Nephron (organoid): ENCODE measurements around the gene HOXA4.

Experiments used
- H3K27ac Mint-ChIP-seq, 3 experiments: 2 replicates each; pipeline ENCODE4 v1.8.0; 2020; ENCODE audit warnings: mixed read lengths in 3 of 3, mild to moderate bottlenecking in 2 of 3, moderate library complexity in 1 of 3
- H3K27me3 Mint-ChIP-seq: 2 replicates; pipeline ENCODE4 v1.8.0; 2021; ENCODE audit warnings: low read depth, mild to moderate bottlenecking, moderate library complexity, mixed read lengths
- H3K36me3 Mint-ChIP-seq: 2 replicates; pipeline ENCODE4 v1.8.0; 2020; ENCODE audit warnings: low read depth, mixed read lengths
- H3K4me1 Mint-ChIP-seq: 2 replicates; pipeline ENCODE4 v1.8.0; 2020; ENCODE audit warnings: mixed read lengths
- H3K4me3 Mint-ChIP-seq, 3 experiments: 2 replicates each; pipeline ENCODE4 v1.8.0; 2020; ENCODE audit warnings: mild to moderate bottlenecking in 3 of 3, mixed read lengths in 3 of 3, moderate library complexity in 2 of 3
- H3K9me3 Mint-ChIP-seq: 2 replicates; pipeline ENCODE4 v1.8.0; 2020; ENCODE audit warnings: mixed read lengths
- TF ChIP-seq, protein P1 (sequence below), 3 experiments: fragments of 200-600 bp; sonication (generic); IDR thresholded peaks; one replicate each; pipeline ENCODE4 v1.5.0; 2021; ENCODE audit warnings: antibody characterized with exemption in 3 of 3; ENCODE audit not compliant: unreplicated experiment in 3 of 3

HOXA4 gene

DNA sequence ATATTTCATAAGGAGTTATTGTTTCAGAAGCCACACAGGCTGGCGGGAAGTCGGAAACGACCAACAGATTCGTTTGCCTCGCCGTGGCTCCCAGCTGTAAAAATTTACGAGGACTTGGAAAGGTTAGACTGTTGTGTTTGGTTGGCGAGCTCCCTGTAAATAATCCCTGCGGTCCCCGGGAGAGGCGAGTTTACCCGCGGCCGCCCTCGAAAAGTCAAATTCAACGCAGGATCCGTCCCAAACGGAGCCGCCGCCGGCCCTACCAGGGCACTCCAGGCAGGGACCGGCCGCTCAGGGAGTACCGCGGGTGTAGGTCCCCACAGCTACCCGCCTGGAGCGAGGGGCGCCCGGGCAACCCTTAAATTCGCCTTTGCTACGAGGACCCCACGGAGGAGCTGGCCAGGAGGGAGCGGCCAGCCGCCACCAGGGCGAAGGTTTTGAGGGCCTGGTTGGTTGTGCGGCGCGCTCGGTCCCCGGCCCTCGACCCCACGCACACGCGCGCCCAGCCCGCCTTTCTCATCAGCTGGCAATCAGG lies 35.5 kb upstream of the HOXA4 start:
- Mint-ChIP-seq H3K4me3 (peak overlapping the region; percentile 92 to 95 (median 93)), H3K27ac (peak overlapping the region; percentile 99 to 100 (median 99))

DNA sequence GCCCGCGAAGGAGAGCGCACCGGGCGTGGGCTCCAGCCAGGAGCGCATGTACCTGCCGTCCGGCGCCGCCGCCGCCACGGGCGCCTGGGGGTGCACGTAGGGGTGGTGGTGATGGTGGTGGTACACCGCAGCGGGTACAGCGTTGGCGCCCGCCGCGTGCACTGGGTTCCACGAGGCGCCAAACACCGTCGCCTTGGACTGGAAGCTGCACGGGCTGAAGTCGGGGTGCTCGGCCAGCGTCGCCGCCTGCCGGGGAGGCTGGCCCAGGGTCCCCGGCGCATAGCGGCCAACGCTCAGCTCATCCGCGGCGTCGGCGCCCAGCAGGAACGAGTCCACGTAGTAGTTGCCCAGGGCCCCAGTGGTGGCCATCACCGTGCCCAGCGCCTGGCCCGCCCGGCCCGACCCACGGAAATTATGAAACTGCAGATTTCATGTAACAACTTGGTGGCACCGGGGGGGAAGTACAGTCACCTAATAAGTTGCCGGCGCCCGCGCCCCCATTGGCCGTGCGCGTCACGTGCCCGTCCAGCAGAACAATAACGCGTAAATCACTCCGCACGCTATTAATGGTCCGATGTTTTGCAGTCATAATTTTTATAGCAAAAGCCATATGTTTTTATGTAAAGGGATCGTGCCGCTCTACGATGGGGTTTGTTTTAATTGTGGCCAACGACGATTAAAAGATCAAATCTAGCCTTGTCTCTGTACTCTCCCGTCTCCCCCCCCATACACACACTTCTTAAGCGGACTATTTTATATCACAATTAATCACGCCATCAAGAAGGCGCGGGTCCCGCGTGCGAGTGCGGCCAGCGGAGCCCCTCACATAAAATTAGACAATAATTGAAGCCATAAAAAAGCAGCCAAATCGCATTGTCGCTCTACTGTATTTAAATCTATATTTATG lies 34.8 kb upstream of the HOXA4 start, which contains the start of gene HOXA9:
Gene HOXA9, minus strand, starts transcription at position 449 of the 907 bp plus-strand sequence. Its CDS starts 80 bp downstream, at position 369.
- H3K27me3 Mint-ChIP-seq = peaks cover 5% of the 10 kb centered on the region
- peak within 1 kb of the TSS; percentile 99 to 100 (median 99) for H3K27ac Mint-ChIP-seq
- TF ChIP-seq, protein P1, sequence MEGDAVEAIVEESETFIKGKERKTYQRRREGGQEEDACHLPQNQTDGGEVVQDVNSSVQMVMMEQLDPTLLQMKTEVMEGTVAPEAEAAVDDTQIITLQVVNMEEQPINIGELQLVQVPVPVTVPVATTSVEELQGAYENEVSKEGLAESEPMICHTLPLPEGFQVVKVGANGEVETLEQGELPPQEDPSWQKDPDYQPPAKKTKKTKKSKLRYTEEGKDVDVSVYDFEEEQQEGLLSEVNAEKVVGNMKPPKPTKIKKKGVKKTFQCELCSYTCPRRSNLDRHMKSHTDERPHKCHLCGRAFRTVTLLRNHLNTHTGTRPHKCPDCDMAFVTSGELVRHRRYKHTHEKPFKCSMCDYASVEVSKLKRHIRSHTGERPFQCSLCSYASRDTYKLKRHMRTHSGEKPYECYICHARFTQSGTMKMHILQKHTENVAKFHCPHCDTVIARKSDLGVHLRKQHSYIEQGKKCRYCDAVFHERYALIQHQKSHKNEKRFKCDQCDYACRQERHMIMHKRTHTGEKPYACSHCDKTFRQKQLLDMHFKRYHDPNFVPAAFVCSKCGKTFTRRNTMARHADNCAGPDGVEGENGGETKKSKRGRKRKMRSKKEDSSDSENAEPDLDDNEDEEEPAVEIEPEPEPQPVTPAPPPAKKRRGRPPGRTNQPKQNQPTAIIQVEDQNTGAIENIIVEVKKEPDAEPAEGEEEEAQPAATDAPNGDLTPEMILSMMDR (IDR thresholded peaks at IDR 0.05; ENCODE audit: unreplicated experiment in 3 of 3) = no peak
- H3K9me3 Mint-ChIP-seq = no peaks in the 10 kb centered on the region
- peaks cover 69% of the 10 kb centered on the region for H3K36me3 Mint-ChIP-seq
- peaks cover 12% of the 10 kb centered on the region for H3K4me1 Mint-ChIP-seq
- H3K4me3 Mint-ChIP-seq = peak within 1 kb of the TSS; percentile 92 to 95 (median 93)

More for the DNA sequence above, 35.5 kb upstream of the HOXA4 start:
- Mint-ChIP-seq H3K4me1 (peaks cover 18% of the 10 kb centered on the region), H3K9me3 (no peaks in the 10 kb centered on the region), H3K36me3 (peaks cover 76% of the 10 kb centered on the region), H3K27me3 (peaks cover 5% of the 10 kb centered on the region)
- TF ChIP-seq, protein P1 (IDR thresholded peaks at IDR 0.05; ENCODE audit: unreplicated experiment in 3 of 3) = no peak

DNA sequence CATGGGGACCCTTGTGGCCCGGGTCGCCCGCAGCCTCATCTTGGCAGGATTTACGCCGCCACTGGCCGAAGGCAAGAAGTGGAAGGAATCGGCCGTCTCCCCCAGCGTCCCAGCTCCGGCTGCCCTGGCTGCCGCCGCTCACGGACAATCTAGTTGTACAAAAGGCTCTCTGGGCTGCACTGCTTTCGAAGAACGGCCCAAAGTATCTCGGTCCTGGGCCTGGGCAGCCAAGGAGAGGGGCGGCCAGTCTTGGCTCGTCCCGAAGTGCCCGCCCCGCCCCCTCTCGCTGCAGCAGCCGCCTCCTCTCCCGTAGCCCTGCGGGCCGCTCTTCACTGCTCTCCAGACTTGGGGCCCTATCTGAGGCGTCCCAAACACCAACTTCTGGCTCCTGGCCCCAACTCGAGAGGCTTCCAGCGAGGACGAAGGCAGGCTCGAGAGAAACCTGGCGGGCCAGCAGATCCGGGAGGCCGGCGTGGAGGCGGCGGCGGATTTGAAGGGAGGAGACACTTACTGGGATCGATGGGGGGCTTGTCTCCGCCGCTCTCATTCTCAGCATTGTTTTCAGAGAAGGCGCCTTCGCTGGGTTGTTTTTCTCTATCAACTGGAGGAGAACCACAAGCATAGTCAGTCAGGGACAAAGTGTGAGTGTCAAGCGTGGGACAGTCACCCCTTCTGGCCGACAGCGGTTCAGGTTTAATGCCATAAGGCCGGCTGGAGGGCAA lies 34.0 kb upstream of the HOXA4 start:
- Mint-ChIP-seq H3K27ac (peak overlapping the region; percentile 99 to 100 (median 99)), H3K4me1 (peaks cover 14% of the 10 kb centered on the region), H3K9me3 (no peaks in the 10 kb centered on the region), H3K27me3 (peaks cover 5% of the 10 kb centered on the region), H3K4me3 (peak overlapping the region; percentile 92 to 95 (median 93)), H3K36me3 (peaks cover 63% of the 10 kb centered on the region)
- TF ChIP-seq, protein P1 (IDR thresholded peaks at IDR 0.05; ENCODE audit: unreplicated experiment in 3 of 3) = peak in 1 of 3 experiments; percentile 10

DNA sequence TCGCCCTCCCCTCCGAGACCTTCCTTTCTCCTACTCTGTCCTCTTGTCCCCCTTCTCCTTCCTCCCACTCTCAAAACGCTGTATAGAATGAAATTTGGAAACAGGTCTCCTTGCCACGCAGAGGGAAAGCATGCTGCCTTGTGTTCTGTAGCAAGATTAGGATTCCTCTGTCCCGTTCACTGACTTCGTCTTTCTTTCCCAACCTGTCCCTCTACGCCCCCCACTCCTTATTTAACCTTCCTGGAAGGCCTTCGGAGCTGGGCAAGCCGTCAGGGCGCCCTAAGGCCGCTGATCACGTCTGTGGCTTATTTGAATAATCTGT lies 33.4 kb upstream of the HOXA4 start:
- Mint-ChIP-seq H3K4me1 (peaks cover 19% of the 10 kb centered on the region), H3K36me3 (peaks cover 60% of the 10 kb centered on the region), H3K27me3 (peaks cover 4% of the 10 kb centered on the region), H3K9me3 (no peaks in the 10 kb centered on the region), H3K27ac (peak overlapping the region; percentile 99 to 100 (median 99)), H3K4me3 (peak overlapping the region; percentile 92 to 95 (median 93))
- TF ChIP-seq, protein P1 (IDR thresholded peaks at IDR 0.05; ENCODE audit: unreplicated experiment in 3 of 3) = peak in 1 of 3 experiments; percentile 12

DNA sequence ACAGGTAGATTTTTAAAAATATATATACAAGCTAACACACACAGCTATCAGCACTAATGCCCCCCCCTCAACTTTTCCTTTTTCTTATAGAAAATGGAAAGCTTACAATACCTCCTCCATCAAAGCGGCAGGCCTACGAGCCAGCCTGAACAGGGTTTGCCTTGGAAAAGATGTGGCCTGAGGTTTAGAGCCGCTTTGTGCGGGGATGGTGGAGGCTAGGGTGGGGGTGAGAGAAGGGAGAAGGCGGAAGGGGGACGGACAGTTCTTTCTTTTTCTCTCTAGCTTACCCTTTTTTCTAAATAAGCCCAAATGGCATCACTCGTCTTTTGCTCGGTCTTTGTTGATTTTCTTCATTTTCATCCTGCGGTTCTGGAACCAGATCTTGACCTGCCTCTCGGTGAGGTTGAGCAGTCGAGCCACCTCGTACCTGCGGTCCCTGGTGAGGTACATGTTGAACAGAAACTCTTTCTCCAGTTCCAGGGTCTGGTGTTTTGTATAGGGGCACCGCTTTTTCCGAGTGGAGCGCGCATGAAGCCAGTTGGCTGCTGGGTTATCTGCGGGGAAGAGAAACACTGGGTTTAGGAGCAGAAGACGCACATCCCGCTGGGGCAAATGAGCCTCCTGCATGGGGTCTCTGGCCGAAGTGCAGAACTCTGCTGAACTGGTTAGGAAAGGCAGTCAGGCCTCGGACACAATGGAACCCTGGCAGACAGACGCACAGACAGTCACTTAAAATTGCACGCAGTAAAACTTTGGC lies 32.9 kb upstream of the HOXA4 start:
- TF ChIP-seq, protein P1 (IDR thresholded peaks at IDR 0.05; ENCODE audit: unreplicated experiment in 3 of 3) = no peak
- Mint-ChIP-seq H3K27me3 (no peaks in the 10 kb centered on the region), H3K27ac (peak overlapping the region; percentile 99 to 100 (median 99)), H3K36me3 (peaks cover 54% of the 10 kb centered on the region), H3K4me1 (peaks cover 25% of the 10 kb centered on the region), H3K4me3 (peak overlapping the region; percentile 92 to 95 (median 93)), H3K9me3 (no peaks in the 10 kb centered on the region)
